NCI-H774 (cell line): ENCODE results near the gene SPEG.

ENCODE experiments used
- DNase-seq: peaks from one replicate; lab custom pipeline; 2025; lab: John Stamatoyannopoulos, UW

SPEG gene

GRCh38 chr2:219497495-219498279 is 63.0 kb downstream of the SPEG start:
- peak; percentile 54 for DNase-seq

DNA sequence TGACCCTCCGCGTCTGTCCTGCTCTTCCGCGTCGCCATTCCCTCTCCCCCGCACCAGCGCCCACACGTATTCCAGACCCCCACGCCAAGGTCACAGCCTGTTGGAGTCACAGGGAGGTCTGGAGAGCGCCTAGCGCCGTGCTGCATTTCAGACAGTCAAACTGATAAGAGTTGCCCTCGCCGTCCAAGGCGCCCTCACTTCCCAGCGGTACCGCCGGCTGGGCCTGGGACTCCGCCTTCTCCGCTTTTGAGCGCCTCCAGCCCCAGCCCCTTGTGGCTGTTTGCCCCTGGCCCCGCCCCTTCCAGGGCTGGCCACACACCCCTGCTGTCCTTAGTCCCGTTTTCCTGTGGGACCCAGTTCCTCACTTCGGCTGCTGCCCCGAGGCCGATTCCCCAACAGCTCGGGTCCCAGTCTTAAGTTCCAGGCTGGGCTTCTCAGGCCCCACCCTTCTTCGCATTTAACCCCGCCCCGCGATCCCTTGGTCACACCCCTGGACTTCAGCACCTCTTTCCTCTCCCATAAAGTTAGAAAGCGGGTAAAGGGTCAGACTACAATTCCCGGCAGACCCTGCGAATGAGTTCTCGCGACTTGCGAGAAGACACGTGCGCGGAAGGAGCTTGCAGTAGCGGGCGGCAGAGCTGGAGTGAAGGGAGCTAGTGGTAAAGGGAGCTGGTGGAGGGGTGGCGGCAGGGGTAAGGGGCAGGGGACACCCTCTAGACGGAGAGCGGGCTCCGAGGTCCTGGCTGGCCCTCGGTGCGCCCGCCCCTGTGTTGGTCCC is 63.8 kb downstream of the SPEG start, which contains the start of gene GMPPA:
TSS of gene GMPPA (plus strand) at position 612 of the 778 bp plus-strand sequence. CDS start 1,085 bp downstream, outside the sequence.
- peak; percentile 96 for DNase-seq

GRCh38 chr2:219499058-219499307 is 64.3 kb downstream of the SPEG start:
- DNase-seq: no peak

DNA sequence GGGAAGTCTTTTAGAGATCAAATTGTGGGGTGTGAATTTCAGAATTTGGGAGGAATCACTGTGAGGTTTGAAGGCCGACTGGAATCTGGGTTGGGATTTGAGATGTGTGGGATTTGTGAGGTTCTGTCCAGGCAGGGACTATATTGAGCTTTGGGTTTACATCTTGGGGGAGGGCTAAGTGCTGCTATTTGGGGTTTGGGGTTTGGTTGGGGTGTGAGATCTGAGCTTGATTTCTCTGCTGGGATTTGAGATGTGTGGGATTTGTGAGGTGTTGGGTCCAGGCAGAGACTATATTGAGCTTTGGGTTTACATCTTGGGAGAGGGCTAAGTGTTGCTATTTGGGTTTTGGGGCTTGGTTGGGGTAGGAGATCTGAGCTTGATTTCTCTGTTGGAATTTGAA is 64.9 kb downstream of the SPEG start:
- no peak for DNase-seq

DNA sequence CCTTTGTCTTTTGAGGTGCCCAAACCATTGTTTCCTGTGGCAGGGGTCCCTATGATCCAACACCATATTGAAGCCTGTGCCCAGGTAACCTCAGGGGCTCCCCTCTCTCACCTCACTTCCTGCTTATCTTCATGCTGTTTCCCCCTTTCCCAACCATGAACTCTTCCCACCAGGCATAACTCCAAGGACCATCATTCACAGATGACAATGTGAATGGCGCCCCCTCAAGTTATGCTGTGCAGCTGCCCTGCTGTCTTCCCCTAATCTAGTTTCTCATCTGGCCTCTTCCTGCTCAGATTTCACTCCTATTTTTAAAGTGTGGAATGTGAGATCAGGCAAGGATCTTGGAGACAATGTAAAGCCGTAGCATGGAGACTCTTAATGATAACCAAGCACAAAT is 65.5 kb downstream of the SPEG start:
- DNase-seq: no peak

DNA sequence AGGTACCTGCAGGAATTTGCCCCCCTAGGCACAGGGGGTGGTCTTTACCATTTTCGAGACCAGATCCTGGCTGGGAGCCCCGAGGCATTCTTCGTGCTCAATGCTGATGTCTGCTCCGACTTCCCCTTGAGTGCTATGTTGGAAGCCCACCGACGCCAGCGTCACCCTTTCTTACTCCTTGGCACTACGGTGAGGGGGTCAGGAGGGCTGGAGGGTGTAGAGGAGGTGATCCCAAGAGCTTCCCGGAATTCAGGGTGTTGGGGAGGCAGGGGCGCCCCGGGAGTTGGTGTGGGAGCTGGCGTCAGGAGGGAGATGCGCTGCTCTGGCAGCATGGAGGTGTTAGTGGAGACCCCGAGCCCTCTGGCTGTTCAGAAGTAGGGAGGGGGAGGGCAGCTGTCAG is 67.2 kb downstream of the SPEG start:
- DNase-seq: no peak

DNA sequence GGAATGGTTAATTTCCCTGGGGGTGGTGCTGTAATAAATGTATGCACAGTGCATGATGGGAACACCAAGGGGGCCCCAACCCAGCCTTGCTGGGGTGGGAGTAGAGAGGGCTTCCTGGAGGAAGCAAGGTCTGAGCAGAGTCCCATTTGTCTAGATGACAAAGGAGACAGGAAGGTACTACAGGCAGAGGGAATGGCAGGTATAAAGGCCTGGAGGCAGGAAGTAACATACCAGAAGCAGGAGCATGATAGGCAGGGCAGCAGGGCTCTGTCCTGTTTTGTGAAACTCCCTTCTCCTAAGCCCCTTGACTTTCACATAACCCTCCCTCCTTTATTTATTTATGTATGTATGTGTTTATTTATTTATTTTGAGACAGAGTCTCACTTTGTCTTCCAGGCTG is 68.0 kb downstream of the SPEG start:
- DNase-seq: no peak

- DNase-seq: no peak
Observed at GRCh38 chr2:219505585-219505984, 70.9 kb downstream of the SPEG start.

DNA sequence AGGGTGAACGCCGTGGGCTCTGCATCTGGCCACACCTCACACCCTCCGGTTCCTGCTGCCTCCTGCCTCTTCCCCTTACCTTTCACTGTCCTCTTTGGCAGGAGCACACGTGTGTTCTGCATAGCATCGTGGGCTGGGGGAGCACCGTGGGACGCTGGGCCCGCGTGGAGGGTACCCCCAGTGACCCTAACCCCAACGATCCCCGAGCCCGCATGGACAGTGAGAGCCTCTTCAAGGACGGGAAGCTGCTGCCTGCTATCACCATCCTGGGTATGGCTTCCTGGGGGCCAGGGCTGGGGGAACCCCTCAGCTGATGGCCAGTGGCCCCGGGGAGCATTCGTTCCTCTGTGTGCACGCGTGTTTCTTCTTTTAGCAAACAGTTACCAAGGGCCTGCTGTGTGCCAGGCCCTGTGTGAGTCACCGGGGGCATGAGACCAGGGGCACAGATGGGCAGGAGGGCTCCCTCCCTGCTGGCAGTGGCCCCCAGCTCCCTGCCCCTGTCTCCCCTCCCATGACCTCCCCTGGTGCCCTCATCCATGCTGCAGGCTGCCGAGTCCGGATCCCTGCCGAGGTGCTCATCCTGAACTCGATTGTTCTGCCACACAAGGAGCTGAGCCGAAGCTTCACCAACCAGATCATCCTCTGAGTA is 71.6 kb downstream of the SPEG start:
- no peak for DNase-seq

GRCh38 chr2:219506802-219507526 is 72.3 kb downstream of the SPEG start:
- DNase-seq: no peak

DNA sequence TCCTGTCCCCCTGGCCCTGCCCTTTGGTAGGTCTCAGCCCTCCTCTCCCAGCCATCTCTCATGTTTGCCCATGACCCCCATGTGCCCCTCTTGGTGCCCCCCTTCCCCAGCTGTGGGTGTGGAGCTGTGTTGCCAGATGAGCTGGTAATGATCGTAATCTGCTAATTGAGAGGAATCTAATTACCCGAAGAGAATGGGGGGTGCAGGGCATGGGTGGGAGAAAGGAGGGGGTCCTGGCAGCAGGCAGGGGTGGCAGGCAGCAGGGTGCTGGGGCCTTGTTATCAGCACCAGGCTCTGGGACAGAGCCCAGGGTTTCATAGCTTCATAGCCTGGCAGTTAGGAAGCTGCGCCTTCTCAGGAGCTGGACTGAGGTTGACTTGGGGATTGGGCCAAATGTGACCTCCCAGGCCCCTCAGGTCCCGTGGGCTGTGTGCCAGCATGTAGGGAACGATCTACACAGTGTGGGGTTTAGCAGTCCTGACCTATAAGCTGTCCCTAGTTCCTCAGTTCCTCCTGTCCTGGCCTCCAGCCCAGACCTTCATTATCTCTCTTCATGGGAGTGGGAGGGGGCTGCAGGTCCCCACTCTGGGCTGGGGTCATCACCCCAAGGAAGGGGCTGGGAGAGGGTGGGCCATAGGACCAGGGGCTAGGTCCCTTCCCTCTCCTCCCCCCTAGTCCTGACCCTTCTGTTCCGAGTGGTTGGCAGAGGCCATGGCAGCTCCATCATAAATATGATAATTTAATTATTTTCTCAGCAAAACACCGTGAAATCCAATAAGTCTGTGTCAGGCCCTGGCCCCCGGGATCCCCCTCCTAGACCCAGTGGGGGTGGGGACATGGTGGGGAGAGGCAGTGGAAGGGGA is 73.2 kb downstream of the SPEG start:
- DNase-seq: no peak

- no peak for DNase-seq
Observed at GRCh38 chr2:219508444-219508734, 73.7 kb downstream of the SPEG start.

- DNase-seq: no peak
Observed at GRCh38 chr2:219508971-219509779, 74.5 kb downstream of the SPEG start.

GRCh38 chr2:219509780-219510511 is 75.3 kb downstream of the SPEG start:
- DNase-seq: peak; percentile 17

DNA sequence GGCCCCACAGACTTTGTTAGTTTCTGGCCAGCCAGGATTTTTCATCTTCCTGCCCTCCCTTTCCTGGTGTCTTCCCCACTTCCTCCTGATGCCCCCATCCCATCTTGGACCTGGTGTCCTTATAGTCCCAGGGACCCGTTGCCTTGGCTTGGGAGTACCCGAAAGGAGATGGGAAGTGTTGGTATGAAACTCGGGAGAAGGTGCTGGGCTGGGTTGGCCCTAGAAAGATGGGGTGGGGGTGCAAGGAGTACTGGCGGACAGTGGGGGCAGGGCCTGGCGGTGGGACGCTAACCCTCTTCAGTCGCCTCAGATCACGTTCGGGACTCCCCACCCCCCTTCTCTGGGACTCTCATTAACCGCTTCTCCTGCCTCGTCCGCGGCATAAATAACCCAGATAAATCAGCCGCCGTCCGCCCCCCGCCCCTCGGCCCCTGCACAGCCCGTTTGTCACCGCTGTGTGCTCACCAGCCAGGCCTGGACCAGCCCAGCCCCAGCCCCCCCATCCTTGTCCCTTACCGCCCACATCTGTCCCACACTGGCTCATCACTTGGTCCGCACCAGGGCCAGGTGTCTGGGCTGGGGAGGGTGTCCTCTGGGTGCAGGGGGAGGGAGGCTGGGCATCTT is 76.0 kb downstream of the SPEG start:
- no peak for DNase-seq

GRCh38 chr2:219511547-219512325 is 77.1 kb downstream of the SPEG start:
- DNase-seq: no peak

- no peak for DNase-seq
Observed at GRCh38 chr2:219512524-219513216, 78.0 kb downstream of the SPEG start.

DNA sequence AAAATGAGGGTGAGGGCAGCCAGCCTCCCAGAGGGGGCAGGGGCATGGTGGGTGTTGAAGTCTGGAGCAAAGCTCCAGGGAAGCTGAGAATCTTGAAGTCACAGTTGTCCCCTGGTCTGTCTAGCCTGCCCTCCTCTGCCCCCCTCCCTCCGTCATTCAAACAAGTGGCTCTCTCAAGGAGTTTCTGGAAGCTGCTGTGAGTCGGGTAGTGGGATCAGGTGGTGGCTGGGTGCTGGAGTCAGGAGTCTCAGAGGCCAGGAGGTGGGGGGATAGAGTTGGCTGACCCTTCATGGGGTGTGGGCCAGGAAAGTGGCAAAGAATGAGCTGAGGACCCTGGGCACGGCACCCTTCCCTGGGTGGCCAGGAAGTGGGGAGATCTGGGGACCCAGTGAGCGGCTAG is 79.1 kb downstream of the SPEG start:
- no peak for DNase-seq
